Ureter (tissue), 1 donor: ENCODE data around the gene ASB18. TPM values are rescaled to one million over a fixed set of nuclear protein-coding genes. Genes with fewer than 3 reads are reported as not detected.

ENCODE experiments used
- total RNA-seq: library from RNA; stranded (reverse); gene quantifications from one replicate; pipeline ENCODE4 v1.2.4, GENCODE V29; 2023
- donor health status: DM: yes; HTN: yes; CAD: no.

Gene ASB18
- total RNA-seq, 1 donor from 2014 or later: not detected

Other genes with a start within 250 kb of the ASB18 start
- gene GBX2, start 96.0 kb downstream of the ASB18 start, total RNA-seq: not detected